Osteoblast (primary cell): Measurements from ENCODE around the gene PLAGL2. TPM values are rescaled to one million over a fixed set of nuclear protein-coding genes. Genes with fewer than 3 reads are reported as not detected.

Experiments used
- DNase-seq: peaks from one replicate; pipeline ENCODE4 v3.0.0; 2011; ENCODE audit warnings: low spot score, mixed read lengths; ENCODE audit not compliant: insufficient read length; ENCODE audit errors: missing footprints
- H2AFZ ChIP-seq: 2 replicates; pipeline ENCODE4 v1.6.0; 2011; ENCODE audit warnings: mild to moderate bottlenecking, low read length
- H3K27ac ChIP-seq: 2 replicates; pipeline ENCODE4 v1.5.1; 2011; ENCODE audit warnings: mild to moderate bottlenecking, low read depth, low read length, moderate library complexity
- H3K27me3 ChIP-seq: 2 replicates; pipeline ENCODE4 v1.6.0; 2012; ENCODE audit warnings: mild to moderate bottlenecking, control low read depth, inconsistent platforms, low read length, moderate library complexity; ENCODE audit not compliant: insufficient read depth
- H3K36me3 ChIP-seq: 2 replicates; pipeline ENCODE4 v1.5.1; 2011; ENCODE audit warnings: mild to moderate bottlenecking, low read length, control low read depth, moderate library complexity; ENCODE audit not compliant: insufficient read depth
- H3K4me1 ChIP-seq: 2 replicates; pipeline ENCODE4 v1.5.1; 2011; ENCODE audit warnings: mild to moderate bottlenecking, low read length, control low read depth, moderate library complexity; ENCODE audit not compliant: insufficient read depth
- H3K4me2 ChIP-seq: 2 replicates; pipeline ENCODE4 v1.6.0; 2011; ENCODE audit warnings: mild to moderate bottlenecking, low read length; ENCODE audit not compliant: insufficient read depth
- H3K4me3 ChIP-seq: fragments of 200-600 bp; sonication (generic); 3 replicates; pipeline ENCODE4 v1.5.1; 2012; ENCODE audit warnings: mild to moderate bottlenecking, low read length, inconsistent platforms; ENCODE audit not compliant: insufficient read depth
- H3K79me2 ChIP-seq: 2 replicates; pipeline ENCODE4 v1.6.0; 2012; ENCODE audit warnings: mild to moderate bottlenecking, low read length, control low read depth, inconsistent platforms; ENCODE audit not compliant: insufficient read depth
- H3K9me3 ChIP-seq: 2 replicates; pipeline ENCODE4 v1.5.1; 2011; ENCODE audit warnings: low read depth, low read length, control low read depth
- H4K20me1 ChIP-seq: 2 replicates; pipeline ENCODE4 v1.6.0; 2012; ENCODE audit warnings: mild to moderate bottlenecking, low read length, control low read depth; ENCODE audit not compliant: insufficient read depth
- total RNA-seq: library from RNA; depleted of rRNA; stranded (reverse); fragments of >200 nt; gene quantifications from 2 replicates; pipeline ENCODE4 v1.2.3, GENCODE V29; 2012
- TF ChIP-seq, protein P1 (sequence below): IDR thresholded peaks from 2 replicates; pipeline ENCODE4 v1.5.1; 2011; ENCODE audit warnings: mild to moderate bottlenecking, low read depth, low read length, moderate library complexity; ENCODE audit errors: extremely low read depth

Gene PLAGL2
- total RNA-seq, 1 donor = 2.5 TPM

DNA sequence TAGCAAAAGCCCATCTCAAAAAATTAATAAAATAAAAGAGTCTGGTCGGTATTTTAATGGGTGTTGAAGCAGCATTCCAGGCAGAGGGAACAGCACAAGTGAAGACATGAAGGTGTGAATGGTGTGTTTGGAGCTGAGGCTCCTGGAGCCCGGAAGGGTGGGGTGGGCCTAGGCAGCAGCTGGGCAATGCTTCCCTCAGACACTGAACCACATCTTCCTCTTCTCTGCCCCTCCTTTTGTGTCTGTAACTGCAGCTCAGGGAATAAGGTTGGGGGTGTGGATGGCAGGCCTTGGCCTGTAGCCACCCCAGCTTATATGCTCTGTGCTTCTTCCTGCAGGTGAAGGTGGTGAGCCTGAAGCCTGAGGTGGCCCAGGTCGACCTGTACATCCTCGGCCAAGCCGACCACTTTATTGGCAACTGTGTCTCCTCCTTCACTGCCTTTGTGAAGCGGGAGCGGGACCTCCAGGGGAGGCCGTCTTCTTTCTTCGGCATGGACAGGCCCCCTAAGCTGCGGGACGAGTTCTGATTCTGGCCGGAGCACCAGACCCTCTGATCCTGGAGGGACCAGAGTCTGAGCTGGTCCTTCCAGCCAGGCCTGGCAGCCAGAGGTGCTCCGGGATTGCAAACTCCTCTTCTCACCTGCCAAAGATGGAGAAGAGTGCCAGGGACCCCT lies 26.7 kb upstream of the PLAGL2 start:
- TF ChIP-seq, protein P1, sequence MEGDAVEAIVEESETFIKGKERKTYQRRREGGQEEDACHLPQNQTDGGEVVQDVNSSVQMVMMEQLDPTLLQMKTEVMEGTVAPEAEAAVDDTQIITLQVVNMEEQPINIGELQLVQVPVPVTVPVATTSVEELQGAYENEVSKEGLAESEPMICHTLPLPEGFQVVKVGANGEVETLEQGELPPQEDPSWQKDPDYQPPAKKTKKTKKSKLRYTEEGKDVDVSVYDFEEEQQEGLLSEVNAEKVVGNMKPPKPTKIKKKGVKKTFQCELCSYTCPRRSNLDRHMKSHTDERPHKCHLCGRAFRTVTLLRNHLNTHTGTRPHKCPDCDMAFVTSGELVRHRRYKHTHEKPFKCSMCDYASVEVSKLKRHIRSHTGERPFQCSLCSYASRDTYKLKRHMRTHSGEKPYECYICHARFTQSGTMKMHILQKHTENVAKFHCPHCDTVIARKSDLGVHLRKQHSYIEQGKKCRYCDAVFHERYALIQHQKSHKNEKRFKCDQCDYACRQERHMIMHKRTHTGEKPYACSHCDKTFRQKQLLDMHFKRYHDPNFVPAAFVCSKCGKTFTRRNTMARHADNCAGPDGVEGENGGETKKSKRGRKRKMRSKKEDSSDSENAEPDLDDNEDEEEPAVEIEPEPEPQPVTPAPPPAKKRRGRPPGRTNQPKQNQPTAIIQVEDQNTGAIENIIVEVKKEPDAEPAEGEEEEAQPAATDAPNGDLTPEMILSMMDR = no peak
- H3K9me3 ChIP-seq = no peaks in the 10 kb centered on the region
- no peak overlapping the region for H2AFZ ChIP-seq
- peaks cover 52% of the 10 kb centered on the region for H3K36me3 ChIP-seq
- no peak for DNase-seq
- peaks cover 6% of the 10 kb centered on the region for H3K4me1 ChIP-seq
- H4K20me1 ChIP-seq = no peaks in the 10 kb centered on the region
- no peaks in the 10 kb centered on the region for H3K27me3 ChIP-seq
- H3K27ac ChIP-seq = no peak overlapping the region
- H3K4me2 ChIP-seq = no peak overlapping the region
- H3K4me3 ChIP-seq = no peak overlapping the region
- no peaks in the 10 kb centered on the region for H3K79me2 ChIP-seq

DNA sequence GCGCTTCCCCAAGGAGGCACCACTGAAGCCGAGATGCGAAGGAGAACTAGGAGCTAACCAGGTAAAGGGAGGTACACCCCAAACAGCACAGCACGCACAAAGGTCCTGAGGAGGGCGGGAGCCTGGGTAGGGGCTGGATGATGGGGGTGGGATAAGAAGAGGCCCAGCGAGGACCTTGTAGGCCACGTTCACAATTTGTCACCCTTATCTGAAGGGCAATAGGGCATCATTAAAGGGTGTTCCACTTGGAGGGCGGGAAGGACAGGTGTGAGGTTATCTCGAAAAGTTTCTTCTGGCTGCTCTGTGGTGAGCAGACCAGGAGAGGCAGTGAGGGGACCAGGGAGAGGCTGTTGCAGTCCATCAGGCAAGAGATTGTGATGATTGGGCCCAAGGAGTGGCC lies 25.7 kb upstream of the PLAGL2 start:
- Histone ChIP-seq H3K4me1 (no peaks in the 10 kb centered on the region), H3K9me3 (no peaks in the 10 kb centered on the region), H3K79me2 (no peaks in the 10 kb centered on the region), H3K4me3 (no peak overlapping the region), H3K36me3 (peaks cover 57% of the 10 kb centered on the region), H2AFZ (no peak overlapping the region), H3K4me2 (no peak overlapping the region), H3K27ac (no peak overlapping the region), H4K20me1 (no peaks in the 10 kb centered on the region), H3K27me3 (no peaks in the 10 kb centered on the region)
- peak; percentile 37 for DNase-seq
- TF ChIP-seq, protein P1 = no peak

DNA sequence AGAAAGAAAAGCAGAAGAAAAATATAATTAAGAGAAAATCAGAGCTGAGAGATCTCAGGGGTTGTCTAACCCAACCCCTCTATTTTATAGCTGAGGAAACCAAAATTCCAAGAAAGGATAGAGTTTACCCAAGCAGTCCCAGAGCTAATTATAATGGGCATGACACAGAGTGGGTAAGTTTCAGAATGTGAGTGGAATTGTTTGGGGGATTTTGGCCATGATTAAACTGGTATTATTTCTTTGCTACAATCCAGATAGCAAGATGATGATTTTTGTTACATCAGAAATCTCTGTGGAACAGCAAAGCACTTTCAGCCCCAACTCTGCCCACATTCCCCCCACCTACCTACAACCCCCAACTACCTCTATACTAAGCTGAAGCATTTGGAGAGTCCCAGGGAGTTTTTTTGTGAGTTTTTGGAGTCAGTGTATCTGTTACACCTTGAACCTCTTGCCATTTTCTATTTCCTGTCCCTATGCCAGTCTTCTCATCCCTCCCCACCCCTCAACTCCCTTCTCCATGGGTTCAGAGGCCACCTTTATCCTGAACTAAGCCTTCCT lies 24.9 kb upstream of the PLAGL2 start:
- H3K27me3 ChIP-seq = no peaks in the 10 kb centered on the region
- no peaks in the 10 kb centered on the region for H4K20me1 ChIP-seq
- H2AFZ ChIP-seq = no peak overlapping the region
- no peak overlapping the region for H3K27ac ChIP-seq
- peak; percentile 29 for DNase-seq
- TF ChIP-seq, protein P1 = no peak
- H3K79me2 ChIP-seq = no peaks in the 10 kb centered on the region
- H3K9me3 ChIP-seq = no peaks in the 10 kb centered on the region
- H3K4me1 ChIP-seq = no peaks in the 10 kb centered on the region
- H3K4me3 ChIP-seq = no peak overlapping the region
- H3K36me3 ChIP-seq = peaks cover 64% of the 10 kb centered on the region
- no peak overlapping the region for H3K4me2 ChIP-seq

DNA sequence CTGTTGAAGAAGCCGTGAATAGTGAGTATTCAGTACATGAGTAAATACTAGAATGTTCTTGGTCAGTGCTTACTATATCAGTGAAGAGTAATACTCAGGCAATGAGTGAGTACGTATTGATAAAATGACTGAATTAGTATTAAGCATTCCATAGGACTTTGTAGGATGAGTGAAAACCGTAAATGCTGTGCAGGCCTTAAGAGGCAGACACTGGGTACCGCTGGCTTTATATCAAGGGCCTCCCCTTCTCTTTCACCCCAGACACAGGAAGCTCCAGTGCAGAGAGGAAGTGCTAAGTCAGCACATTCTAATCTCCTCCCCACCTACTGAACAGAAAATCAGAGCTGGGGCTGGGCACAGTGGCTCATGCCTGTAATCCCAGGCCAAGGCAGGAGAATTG lies 24.3 kb upstream of the PLAGL2 start:
- Histone ChIP-seq H3K27me3 (no peaks in the 10 kb centered on the region), H3K4me2 (no peak overlapping the region), H3K9me3 (no peaks in the 10 kb centered on the region), H3K4me1 (no peaks in the 10 kb centered on the region), H3K36me3 (peaks cover 64% of the 10 kb centered on the region), H3K79me2 (no peaks in the 10 kb centered on the region), H4K20me1 (no peaks in the 10 kb centered on the region), H3K27ac (no peak overlapping the region), H3K4me3 (no peak overlapping the region), H2AFZ (no peak overlapping the region)
- peak; percentile 38 for DNase-seq
- TF ChIP-seq, protein P1 = no peak
